Glutamatergic neuron (in vitro differentiated cells): Measurements from ENCODE around the gene MT4. TPM values are rescaled to one million over a fixed set of nuclear protein-coding genes. Genes with fewer than 3 reads are reported as not detected.

Experiments used
- DNase-seq: peaks from one replicate; pipeline ENCODE4 v3.0.0; 2022
- H3K27ac Mint-ChIP-seq: one replicate; pipeline ENCODE4 v1.8.0; 2020; ENCODE audit warnings: mild to moderate bottlenecking, mixed read lengths, inconsistent platforms; ENCODE audit not compliant: unreplicated experiment
- H3K27me3 Mint-ChIP-seq: one replicate; pipeline ENCODE4 v1.8.0; 2020; ENCODE audit warnings: mild to moderate bottlenecking, moderate library complexity, mixed read lengths, inconsistent platforms; ENCODE audit not compliant: unreplicated experiment
- H3K36me3 Mint-ChIP-seq: one replicate; pipeline ENCODE4 v1.8.0; 2020; ENCODE audit warnings: mild to moderate bottlenecking, mixed read lengths, inconsistent platforms; ENCODE audit not compliant: unreplicated experiment
- H3K4me1 Mint-ChIP-seq: one replicate; pipeline ENCODE4 v1.8.0; 2020; ENCODE audit warnings: mild to moderate bottlenecking, low read depth, mixed read lengths, inconsistent platforms; ENCODE audit not compliant: unreplicated experiment
- H3K4me3 Mint-ChIP-seq: one replicate; pipeline ENCODE4 v1.8.0; 2020; ENCODE audit warnings: mild to moderate bottlenecking, mixed read lengths, inconsistent platforms; ENCODE audit not compliant: unreplicated experiment
- H3K9me3 Mint-ChIP-seq: one replicate; pipeline ENCODE4 v1.8.0; 2020; ENCODE audit warnings: mild to moderate bottlenecking, moderate library complexity, mixed read lengths, inconsistent platforms; ENCODE audit not compliant: unreplicated experiment
- CTCF ChIP-seq: fragments of 200-600 bp; sonication (generic); IDR thresholded peaks from one replicate; pipeline ENCODE4 v1.5.0; 2021; ENCODE audit not compliant: partially characterized antibody, unreplicated experiment
- total RNA-seq: library from RNA; stranded (reverse); fragmentation: NEBNext Ultra II Directional; extraction: Animal tissue kit (Norgen Biotek cat#: 25700); gene quantifications from one replicate; pipeline ENCODE4 v1.2.1, GENCODE V29; 2021; ENCODE audit not compliant: unreplicated experiment

The MT4 gene
- total RNA-seq, 1 donor from 2014 or later, result not detected

GRCh38 chr16:56534847-56535383 lies 30.0 kb upstream of the MT4 start:
- Mint-ChIP-seq H3K4me3 (no peak overlapping the region), H3K4me1 (no peaks in the 10 kb centered on the region), H3K36me3 (no peaks in the 10 kb centered on the region), H3K27ac (no peak overlapping the region), H3K27me3 (peaks cover 5% of the 10 kb centered on the region), H3K9me3 (no peaks in the 10 kb centered on the region)
- no peak for DNase-seq
- TF ChIP-seq CTCF, result no peak

DNA sequence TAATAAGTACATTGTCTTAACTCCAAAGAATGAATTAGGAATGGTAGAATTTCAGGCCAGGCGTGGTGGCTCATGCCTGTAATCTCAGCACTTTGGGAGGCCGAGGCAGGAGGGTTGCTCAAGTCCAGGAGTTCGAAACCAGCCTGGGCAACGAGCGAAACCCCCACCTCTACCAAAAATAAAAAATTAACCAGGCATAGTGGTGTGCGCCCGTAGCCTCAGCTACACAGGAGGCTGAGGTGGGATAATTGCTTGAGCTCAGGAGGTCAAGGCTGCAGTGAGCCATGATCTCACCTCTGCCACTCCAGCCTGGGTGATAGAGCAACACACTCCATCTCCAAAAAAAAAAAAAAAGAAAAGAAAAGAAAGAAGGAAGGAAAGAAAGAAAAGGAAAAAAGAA lies 26.5 kb upstream of the MT4 start:
- Mint-ChIP-seq H3K36me3 (no peaks in the 10 kb centered on the region), H3K27ac (no peak overlapping the region), H3K27me3 (peaks cover 2% of the 10 kb centered on the region), H3K9me3 (no peaks in the 10 kb centered on the region), H3K4me3 (no peak overlapping the region), H3K4me1 (no peaks in the 10 kb centered on the region)
- DNase-seq, result no peak
- TF ChIP-seq CTCF, result no peak

DNA sequence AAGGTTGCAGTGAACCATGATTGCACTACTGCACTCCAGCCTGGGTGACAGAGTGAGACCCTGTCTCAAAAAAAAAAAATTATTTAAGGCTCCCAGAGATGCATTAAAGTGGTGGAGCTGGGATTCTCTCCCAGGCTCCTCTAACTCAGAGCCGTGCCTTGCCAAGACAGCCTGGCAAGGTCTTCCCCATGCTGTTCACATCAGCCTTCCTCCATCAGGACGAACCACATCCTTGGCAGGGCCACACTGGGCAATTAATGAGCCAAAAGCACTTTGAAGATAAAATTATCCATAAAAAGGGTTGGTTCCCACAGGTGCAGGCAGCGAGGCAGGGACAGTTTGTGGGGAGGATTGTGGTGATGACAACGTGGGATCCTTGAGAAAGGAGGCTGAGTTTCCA lies 25.2 kb upstream of the MT4 start:
- TF ChIP-seq CTCF, result no peak
- DNase-seq, result no peak
- H3K9me3 Mint-ChIP-seq, result no peaks in the 10 kb centered on the region
- H3K4me1 Mint-ChIP-seq, result no peaks in the 10 kb centered on the region
- H3K4me3 Mint-ChIP-seq, result no peak overlapping the region
- H3K36me3 Mint-ChIP-seq, result no peaks in the 10 kb centered on the region
- peaks cover 2% of the 10 kb centered on the region for H3K27me3 Mint-ChIP-seq
- no peak overlapping the region for H3K27ac Mint-ChIP-seq

- TF ChIP-seq CTCF, result no peak
- no peak overlapping the region for H3K4me3 Mint-ChIP-seq
- H3K9me3 Mint-ChIP-seq, result no peaks in the 10 kb centered on the region
- H3K27ac Mint-ChIP-seq, result no peak overlapping the region
- no peaks in the 10 kb centered on the region for H3K36me3 Mint-ChIP-seq
- H3K27me3 Mint-ChIP-seq, result peaks cover 2% of the 10 kb centered on the region
- DNase-seq, result no peak
- H3K4me1 Mint-ChIP-seq, result no peaks in the 10 kb centered on the region
These were observed 22.8 kb upstream of the MT4 start for GRCh38 chr16:56542039-56542438.

- no peaks in the 10 kb centered on the region for H3K9me3 Mint-ChIP-seq
- no peak for TF ChIP-seq CTCF
- H3K36me3 Mint-ChIP-seq, result no peaks in the 10 kb centered on the region
- DNase-seq, result no peak
- no peak overlapping the region for H3K4me3 Mint-ChIP-seq
- peaks cover 5% of the 10 kb centered on the region for H3K27me3 Mint-ChIP-seq
- no peak overlapping the region for H3K27ac Mint-ChIP-seq
- no peaks in the 10 kb centered on the region for H3K4me1 Mint-ChIP-seq
These were observed 17.5 kb upstream of the MT4 start for GRCh38 chr16:56547120-56547948.
